Epithelial cell of esophagus (primary cell): ENCODE measurements around the gene TCP11L2.
"Not testable (repeated sequence)": the region's sequence is repeated elsewhere in the genome, so short reads cannot be mapped to it uniquely, and the experiment has no call there.

ENCODE experiments used
- DNase-seq: peaks from one replicate; pipeline ENCODE4 v3.0.0; 2010; ENCODE audit warnings: low read depth
- H3K4me3 ChIP-seq: 2 replicates; pipeline ENCODE4 v1.5.1; 2011; ENCODE audit warnings: mild to moderate bottlenecking, low read length, control low read depth
- CTCF ChIP-seq: IDR thresholded peaks from 2 replicates; pipeline ENCODE4 v1.5.1; 2011; ENCODE audit warnings: low read depth, mild to moderate bottlenecking, low read length, control low read depth, inconsistent platforms; ENCODE audit not compliant: insufficient read depth; ENCODE audit errors: missing control alignments

TCP11L2 gene

GRCh38 chr12:106369624-106370346 is 67.3 kb downstream of the TCP11L2 start:
- peak; percentile 93 for DNase-seq
- H3K4me3 ChIP-seq: no peak overlapping the region
- TF ChIP-seq CTCF: no peak

DNA sequence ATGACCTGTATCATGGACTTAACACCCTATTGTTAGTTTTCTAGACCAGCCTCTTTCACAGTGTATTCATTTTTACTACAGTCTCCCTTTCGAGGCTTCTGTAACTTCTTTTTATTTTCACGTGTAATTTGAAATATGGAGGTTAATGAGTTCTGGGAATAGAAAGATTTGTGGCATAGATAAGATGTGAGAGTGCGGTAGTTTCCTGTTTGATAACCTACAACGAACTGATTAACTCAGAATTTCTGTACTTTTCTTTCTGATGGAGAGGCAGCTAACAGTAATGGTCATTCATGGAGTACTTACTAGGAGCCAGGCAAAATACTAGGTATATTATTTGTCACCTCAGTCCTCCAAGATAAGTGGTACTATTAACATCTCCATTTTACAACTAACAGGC is 76.3 kb downstream of the TCP11L2 start:
- TF ChIP-seq CTCF: no peak
- no peak for DNase-seq
- no peak overlapping the region for H3K4me3 ChIP-seq

DNA sequence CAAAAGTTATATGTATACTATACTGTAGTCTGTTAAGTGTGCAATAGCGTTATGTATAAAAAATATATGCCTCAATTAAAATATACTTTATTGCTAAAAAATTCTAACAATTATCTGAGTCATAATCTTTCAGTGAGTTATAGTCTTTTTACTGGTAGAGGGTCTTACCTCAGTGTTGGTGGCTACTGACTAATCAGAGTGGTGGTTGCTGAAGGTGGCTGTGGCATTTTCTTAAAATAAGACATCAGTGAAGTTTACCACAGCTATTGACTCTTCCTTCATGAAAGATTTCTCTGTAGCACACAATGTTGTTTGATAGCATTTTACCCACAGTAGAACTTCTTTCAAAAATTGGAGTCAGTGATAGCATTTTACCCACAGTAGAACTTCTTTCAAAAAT is 78.4 kb downstream of the TCP11L2 start:
- TF ChIP-seq CTCF: no peak
- H3K4me3 ChIP-seq: no peak overlapping the region
- no peak for DNase-seq

DNA sequence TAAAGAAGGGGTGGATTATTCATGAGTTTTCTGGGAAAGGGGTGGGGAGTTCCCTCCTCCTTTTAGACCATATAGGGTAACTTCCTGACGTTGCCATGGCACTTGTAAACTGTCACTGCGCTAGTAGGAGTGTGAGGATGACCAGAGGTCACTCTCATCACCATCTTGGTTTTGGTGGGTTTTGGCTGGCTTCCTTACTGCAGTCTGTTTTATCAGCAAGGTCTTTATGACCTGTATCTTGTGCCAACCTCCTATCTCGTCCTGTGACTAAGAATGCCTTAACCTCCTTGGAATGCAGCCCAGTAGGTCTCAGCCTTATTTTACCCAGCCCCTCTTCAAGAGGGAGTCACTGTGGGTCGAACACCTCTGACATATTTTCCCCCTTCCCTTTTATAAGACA is 79.3 kb downstream of the TCP11L2 start:
- not testable (repeated sequence) for H3K4me3 ChIP-seq, DNase-seq

GRCh38 chr12:106386813-106387535 is 84.4 kb downstream of the TCP11L2 start:
- TF ChIP-seq CTCF: no peak
- DNase-seq: peak; percentile 56
- no peak overlapping the region for H3K4me3 ChIP-seq

DNA sequence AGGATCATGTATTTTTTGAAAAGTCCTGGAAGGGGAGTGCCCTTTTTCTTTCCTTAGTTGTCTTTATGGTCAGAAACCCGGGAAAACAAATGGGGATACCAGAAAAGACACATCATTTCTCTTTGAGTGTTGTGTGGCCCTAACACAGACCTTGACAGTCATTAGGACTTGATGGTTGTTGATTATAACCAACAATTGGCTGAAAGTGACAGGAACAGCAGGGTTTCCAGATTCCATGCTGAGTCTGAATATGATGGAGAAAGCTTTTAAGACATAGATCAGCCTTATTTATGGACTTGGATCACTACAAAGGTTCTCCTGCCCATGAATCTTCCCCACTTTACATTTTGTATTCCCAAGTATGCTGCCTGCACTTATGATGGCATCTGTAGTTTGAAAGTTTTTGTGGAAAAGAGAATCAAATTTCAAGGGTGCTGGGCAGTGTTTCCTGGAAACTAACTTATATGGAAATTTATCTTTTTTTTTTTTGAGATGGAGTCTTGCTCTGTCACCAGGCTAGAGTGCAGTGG is 85.4 kb downstream of the TCP11L2 start:
- no peak for TF ChIP-seq CTCF
- no peak overlapping the region for H3K4me3 ChIP-seq
- no peak for DNase-seq

DNA sequence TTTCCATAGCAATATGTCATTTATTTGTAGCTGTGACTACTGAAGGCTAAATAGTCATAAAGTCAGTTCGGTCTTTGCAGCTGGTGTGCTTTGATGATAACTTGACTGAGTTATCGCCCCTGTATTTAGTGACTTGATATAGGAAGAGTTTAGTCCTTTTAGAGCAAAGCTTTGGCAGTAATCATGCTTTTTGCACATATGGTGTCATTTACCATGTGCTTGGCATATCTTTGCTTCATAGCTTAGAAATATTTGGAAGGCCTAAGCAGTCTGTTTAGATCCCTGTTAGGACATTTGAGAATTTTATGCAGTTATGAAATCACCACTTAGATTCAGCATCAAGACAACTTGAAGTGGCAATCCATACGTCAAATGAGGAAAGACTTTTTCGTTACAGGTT is 86.6 kb downstream of the TCP11L2 start:
- no peak for DNase-seq
- no peak overlapping the region for H3K4me3 ChIP-seq
- TF ChIP-seq CTCF: no peak
